GM12878 (cell line): Measurements from ENCODE around the gene SNRNP25. TPM values are rescaled to one million over a fixed set of nuclear protein-coding genes. Genes with fewer than 3 reads are reported as not detected.
A peak's percentile ranks its signal among the peaks of the same experiment; 100 is the strongest.

Experiments used
- BCL11A ChIP-seq: IDR thresholded peaks from 2 replicates; pipeline ENCODE4 v1.6.1; 2011; ENCODE audit warnings: low read depth, low read length
- BHLHE40 ChIP-seq, 2 experiments: fragments of 450-650 bp in 1 of 2; IDR thresholded peaks; 2 replicates each; pipeline ENCODE4 v1.6.1; 2011 to 2017; ENCODE audit warnings: low read depth in 2 of 2, borderline replicate concordance in 1 of 2, improper control_type of control experiment in 1 of 2, low read length in 1 of 2, mild to moderate bottlenecking in 1 of 2
- BMI1 ChIP-seq: fragments of 450-650 bp; IDR thresholded peaks from 2 replicates; pipeline ENCODE4 v1.6.1; 2016; ENCODE audit warnings: mild to moderate bottlenecking, moderate library complexity, borderline replicate concordance
- BRCA1 ChIP-seq: IDR thresholded peaks from 2 replicates; pipeline ENCODE4 v1.6.1; 2011; ENCODE audit warnings: low read depth, low read length, improper control_type of control experiment
- CHD4 ChIP-seq: fragments of 200-600 bp; sonication (generic); IDR thresholded peaks from 2 replicates; pipeline ENCODE4 v1.6.1; 2016; ENCODE audit warnings: mild to moderate bottlenecking
- CREM ChIP-seq: IDR thresholded peaks from 2 replicates; pipeline ENCODE4 v1.6.1; 2014; ENCODE audit warnings: antibody characterized with exemption, low read depth
- ELK1 ChIP-seq: IDR thresholded peaks from 2 replicates; pipeline ENCODE4 v1.6.1; 2012; ENCODE audit warnings: low read depth, low read length, improper control_type of control experiment
- GATAD2B ChIP-seq: fragments of 450-650 bp; conservative IDR thresholded peaks from 2 replicates; pipeline ENCODE4 v1.6.1; 2017; ENCODE audit warnings: low read depth, mild to moderate bottlenecking, moderate library complexity
- HCFC1 ChIP-seq: fragments of 150-350 bp; IDR thresholded peaks from 2 replicates; pipeline ENCODE4 v1.6.1; 2014; ENCODE audit warnings: low read length
- IRF4 ChIP-seq: IDR thresholded peaks from 2 replicates; pipeline ENCODE4 v1.6.1; 2011; ENCODE audit warnings: low read depth, low read length
- MEF2B ChIP-seq: fragments of 450-650 bp; IDR thresholded peaks from 2 replicates; pipeline ENCODE4 v1.6.1; 2018; ENCODE audit warnings: mild to moderate bottlenecking, moderate library complexity; ENCODE audit not compliant: partially characterized antibody, poor library complexity, severe bottlenecking
- MTA2 ChIP-seq: fragments of 450-650 bp; IDR thresholded peaks from 2 replicates; pipeline ENCODE4 v1.6.1; 2016; ENCODE audit warnings: low read depth, mild to moderate bottlenecking, moderate library complexity
- MXI1 ChIP-seq: fragments of 150-350 bp; IDR thresholded peaks from 2 replicates; pipeline ENCODE4 v1.6.1; 2011; ENCODE audit warnings: low read depth, mild to moderate bottlenecking, inconsistent platforms, low read length, improper control_type of control experiment
- POLR2A ChIP-seq: IDR thresholded peaks from 2 replicates; pipeline ENCODE4 v1.6.1; 2011; ENCODE audit warnings: low read depth, mild to moderate bottlenecking, low read length
- RB1 ChIP-seq: fragments of 450-650 bp; formaldehyde crosslinking; IDR thresholded peaks from 2 replicates; pipeline ENCODE4 v1.6.1; 2017; ENCODE audit warnings: mild to moderate bottlenecking, borderline replicate concordance
- RUNX3 ChIP-seq: IDR thresholded peaks from 2 replicates; pipeline ENCODE4 v1.6.1; 2012; ENCODE audit warnings: low read length, inconsistent platforms
- TBL1XR1 ChIP-seq: IDR thresholded peaks from 2 replicates; pipeline ENCODE4 v1.6.1; 2012; ENCODE audit warnings: low read depth, low read length, improper control_type of control experiment
- TCF12 ChIP-seq: IDR thresholded peaks from 2 replicates; pipeline ENCODE4 v1.6.1; 2011; ENCODE audit warnings: low read depth, mild to moderate bottlenecking, low read length
- polyA plus RNA-seq, 11 experiments: library from polyadenylated mRNA; depleted of rRNA in 4 of 11; unstranded in 6 of 11; stranded (reverse) in 5 of 11; fragments of >200 nt; fragmentation: Nextera tagmentation in 4 of 11; fragmentation: Illumina TruSeq in 1 of 11; extraction: Ambion mirVana in 4 of 11; extraction: Trizol in 1 of 11; gene quantifications; 1 replicate in 1 of 11; 2 replicates in 10 of 11; pipeline versions ENCODE4 v1.2.1 to v1.2.3, GENCODE V29; 2011 to 2016; ENCODE audit warnings: inconsistent platforms in 2 of 11, missing spikeins in 2 of 11, low read depth in 1 of 11
- total RNA-seq, 4 experiments: library from RNA; depleted of rRNA in 3 of 4; stranded (reverse); fragments of >200 nt in 3 of 4; fragmentation: Illumina TruSeq in 1 of 4; extraction: Trizol in 1 of 4; gene quantifications; 2 replicates each; pipeline versions ENCODE4 v1.2.1 to v1.2.3, GENCODE V29; 2013 to 2021
- TF ChIP-seq, protein P1 (sequence below): fragments of 450-650 bp; IDR thresholded peaks from 2 replicates; pipeline ENCODE4 v1.6.1; 2016; ENCODE audit warnings: mild to moderate bottlenecking, moderate library complexity, borderline replicate concordance
- TF ChIP-seq, protein P2 (sequence below): fragments of 450-650 bp; IDR thresholded peaks from 2 replicates; pipeline ENCODE4 v1.6.1; 2016; ENCODE audit warnings: mild to moderate bottlenecking
- TF ChIP-seq, protein P3 (sequence below): fragments of 450-650 bp; IDR thresholded peaks from 2 replicates; pipeline ENCODE4 v1.6.1; 2017; ENCODE audit warnings: mild to moderate bottlenecking, moderate library complexity

SNRNP25 gene
- total and polyA plus RNA-seq, 10 of the 15 experiments (the other 5 are each of a cell fraction or from before 2014, with no cell fraction given) = 40.9 to 138 (median 67.2) TPM

DNA sequence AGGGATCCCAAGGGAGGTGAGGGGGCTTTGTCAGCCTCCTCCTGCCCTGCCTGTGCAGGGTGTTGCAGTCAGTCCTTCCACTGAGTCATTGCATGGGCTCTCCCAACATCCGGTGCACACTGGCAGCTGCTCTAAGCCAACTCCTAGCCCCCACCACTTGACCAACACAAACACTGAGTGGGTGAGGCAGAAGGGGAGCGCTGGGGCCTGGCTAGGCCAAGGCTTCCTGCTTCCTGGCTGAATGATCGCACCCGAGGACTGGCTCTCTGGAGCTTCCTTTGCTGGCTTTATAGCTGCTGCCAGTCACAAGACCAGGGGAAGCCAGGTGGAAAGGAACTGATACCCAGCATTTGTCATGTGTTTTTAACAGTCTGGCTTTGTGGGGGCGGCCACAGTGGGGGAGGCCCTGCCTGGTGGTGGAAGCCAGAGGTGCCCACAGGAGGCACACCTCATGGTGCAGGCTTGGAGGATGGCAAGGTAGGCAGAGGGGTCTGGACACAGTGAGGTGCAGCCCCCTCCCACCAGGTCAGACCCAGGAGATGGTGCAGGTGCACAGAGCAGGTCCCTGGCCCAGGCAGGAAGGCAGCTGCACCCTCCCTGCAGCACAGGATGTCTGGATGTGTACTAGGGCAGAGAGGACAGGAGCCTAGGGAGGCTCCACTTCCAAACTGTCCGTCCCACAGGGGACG lies 31.2 kb downstream of the SNRNP25 start (continued):
- TF ChIP-seq CREM (0 out of 2 replicates have a peak, but pooled peaks have one; percentile 6), GATAD2B (0 out of 2 replicates have a peak, but pooled peaks have one; percentile 53), RB1 (no peak), BHLHE40 (IDR thresholded peaks at IDR 0.05; ENCODE audit: borderline replicate concordance in 1 of 2, low read depth in 2 of 2, low read length in 1 of 2) (peak; percentile 65 to 85; a peak in 3 of 4 replicates), ELK1 (no peak), MXI1 (0 out of 2 replicates have a peak, but pooled peaks have one; percentile 13), CHD4 (no peak), MTA2 (peak; percentile 64), TCF12 (peak; percentile 62), BMI1 (peak; percentile 26; the same call in 1 of the 2 replicates), IRF4 (no peak), MEF2B (peak; percentile 68), TBL1XR1 (0 out of 2 replicates have a peak, but pooled peaks have one; percentile 32), POLR2A (peak; percentile 65), BCL11A (peak; percentile 21; the same call in 1 of the 2 replicates), BRCA1 (no peak), HCFC1 (no peak), RUNX3 (no peak)
- TF ChIP-seq, protein P1, sequence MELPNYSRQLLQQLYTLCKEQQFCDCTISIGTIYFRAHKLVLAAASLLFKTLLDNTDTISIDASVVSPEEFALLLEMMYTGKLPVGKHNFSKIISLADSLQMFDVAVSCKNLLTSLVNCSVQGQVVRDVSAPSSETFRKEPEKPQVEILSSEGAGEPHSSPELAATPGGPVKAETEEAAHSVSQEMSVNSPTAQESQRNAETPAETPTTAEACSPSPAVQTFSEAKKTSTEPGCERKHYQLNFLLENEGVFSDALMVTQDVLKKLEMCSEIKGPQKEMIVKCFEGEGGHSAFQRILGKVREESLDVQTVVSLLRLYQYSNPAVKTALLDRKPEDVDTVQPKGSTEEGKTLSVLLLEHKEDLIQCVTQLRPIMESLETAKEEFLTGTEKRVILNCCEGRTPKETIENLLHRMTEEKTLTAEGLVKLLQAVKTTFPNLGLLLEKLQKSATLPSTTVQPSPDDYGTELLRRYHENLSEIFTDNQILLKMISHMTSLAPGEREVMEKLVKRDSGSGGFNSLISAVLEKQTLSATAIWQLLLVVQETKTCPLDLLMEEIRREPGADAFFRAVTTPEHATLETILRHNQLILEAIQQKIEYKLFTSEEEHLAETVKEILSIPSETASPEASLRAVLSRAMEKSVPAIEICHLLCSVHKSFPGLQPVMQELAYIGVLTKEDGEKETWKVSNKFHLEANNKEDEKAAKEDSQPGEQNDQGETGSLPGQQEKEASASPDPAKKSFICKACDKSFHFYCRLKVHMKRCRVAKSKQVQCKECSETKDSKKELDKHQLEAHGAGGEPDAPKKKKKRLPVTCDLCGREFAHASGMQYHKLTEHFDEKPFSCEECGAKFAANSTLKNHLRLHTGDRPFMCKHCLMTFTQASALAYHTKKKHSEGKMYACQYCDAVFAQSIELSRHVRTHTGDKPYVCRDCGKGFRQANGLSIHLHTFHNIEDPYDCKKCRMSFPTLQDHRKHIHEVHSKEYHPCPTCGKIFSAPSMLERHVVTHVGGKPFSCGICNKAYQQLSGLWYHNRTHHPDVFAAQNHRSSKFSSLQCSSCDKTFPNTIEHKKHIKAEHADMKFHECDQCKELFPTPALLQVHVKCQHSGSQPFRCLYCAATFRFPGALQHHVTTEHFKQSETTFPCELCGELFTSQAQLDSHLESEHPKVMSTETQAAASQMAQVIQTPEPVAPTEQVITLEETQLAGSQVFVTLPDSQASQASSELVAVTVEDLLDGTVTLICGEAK = no peak; the same call in 1 of the 2 replicates
- TF ChIP-seq, protein P2, sequence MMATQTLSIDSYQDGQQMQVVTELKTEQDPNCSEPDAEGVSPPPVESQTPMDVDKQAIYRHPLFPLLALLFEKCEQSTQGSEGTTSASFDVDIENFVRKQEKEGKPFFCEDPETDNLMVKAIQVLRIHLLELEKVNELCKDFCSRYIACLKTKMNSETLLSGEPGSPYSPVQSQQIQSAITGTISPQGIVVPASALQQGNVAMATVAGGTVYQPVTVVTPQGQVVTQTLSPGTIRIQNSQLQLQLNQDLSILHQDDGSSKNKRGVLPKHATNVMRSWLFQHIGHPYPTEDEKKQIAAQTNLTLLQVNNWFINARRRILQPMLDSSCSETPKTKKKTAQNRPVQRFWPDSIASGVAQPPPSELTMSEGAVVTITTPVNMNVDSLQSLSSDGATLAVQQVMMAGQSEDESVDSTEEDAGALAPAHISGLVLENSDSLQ = peak; percentile 85
- TF ChIP-seq, protein P3, sequence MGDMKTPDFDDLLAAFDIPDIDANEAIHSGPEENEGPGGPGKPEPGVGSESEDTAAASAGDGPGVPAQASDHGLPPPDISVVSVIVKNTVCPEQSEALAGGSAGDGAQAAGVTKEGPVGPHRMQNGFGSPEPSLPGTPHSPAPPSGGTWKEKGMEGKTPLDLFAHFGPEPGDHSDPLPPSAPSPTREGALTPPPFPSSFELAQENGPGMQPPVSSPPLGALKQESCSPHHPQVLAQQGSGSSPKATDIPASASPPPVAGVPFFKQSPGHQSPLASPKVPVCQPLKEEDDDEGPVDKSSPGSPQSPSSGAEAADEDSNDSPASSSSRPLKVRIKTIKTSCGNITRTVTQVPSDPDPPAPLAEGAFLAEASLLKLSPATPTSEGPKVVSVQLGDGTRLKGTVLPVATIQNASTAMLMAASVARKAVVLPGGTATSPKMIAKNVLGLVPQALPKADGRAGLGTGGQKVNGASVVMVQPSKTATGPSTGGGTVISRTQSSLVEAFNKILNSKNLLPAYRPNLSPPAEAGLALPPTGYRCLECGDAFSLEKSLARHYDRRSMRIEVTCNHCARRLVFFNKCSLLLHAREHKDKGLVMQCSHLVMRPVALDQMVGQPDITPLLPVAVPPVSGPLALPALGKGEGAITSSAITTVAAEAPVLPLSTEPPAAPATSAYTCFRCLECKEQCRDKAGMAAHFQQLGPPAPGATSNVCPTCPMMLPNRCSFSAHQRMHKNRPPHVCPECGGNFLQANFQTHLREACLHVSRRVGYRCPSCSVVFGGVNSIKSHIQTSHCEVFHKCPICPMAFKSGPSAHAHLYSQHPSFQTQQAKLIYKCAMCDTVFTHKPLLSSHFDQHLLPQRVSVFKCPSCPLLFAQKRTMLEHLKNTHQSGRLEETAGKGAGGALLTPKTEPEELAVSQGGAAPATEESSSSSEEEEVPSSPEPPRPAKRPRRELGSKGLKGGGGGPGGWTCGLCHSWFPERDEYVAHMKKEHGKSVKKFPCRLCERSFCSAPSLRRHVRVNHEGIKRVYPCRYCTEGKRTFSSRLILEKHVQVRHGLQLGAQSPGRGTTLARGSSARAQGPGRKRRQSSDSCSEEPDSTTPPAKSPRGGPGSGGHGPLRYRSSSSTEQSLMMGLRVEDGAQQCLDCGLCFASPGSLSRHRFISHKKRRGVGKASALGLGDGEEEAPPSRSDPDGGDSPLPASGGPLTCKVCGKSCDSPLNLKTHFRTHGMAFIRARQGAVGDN = peak; percentile 88; the same call in 1 of the 2 replicates
